H1 (cell line): Measurements from ENCODE around the gene RTKN. TPM values are rescaled to one million over a fixed set of nuclear protein-coding genes. Genes with fewer than 3 reads are reported as not detected.

Experiments used
- CTCF ChIA-PET: fragments of 300-600 bp; sonication (Branson Sonifier 250); formaldehyde crosslinking; loops from one replicate; lab custom pipeline; 2021; ENCODE audit not compliant: partially characterized antibody; lab: Charles Lee
- POLR2A ChIA-PET: fragments of 300-600 bp; sonication (Branson Sonifier 250); formaldehyde crosslinking; loops from one replicate; lab custom pipeline; 2021; ENCODE audit warnings: inconsistent platforms; ENCODE audit not compliant: partially characterized antibody; lab: Charles Lee
- DNase-seq, 2 experiments: peaks; one replicate each; pipeline versions ENCODE4 v3.0.0 to v3.0.0-alpha.2; 2010 to 2022; ENCODE audit warnings: low spot score in 2 of 2, low read depth in 1 of 2, mixed read lengths in 1 of 2
- FAIRE-seq: peaks from 2 replicates; lab custom pipeline; 2011; peaks lifted over from hg19 to GRCh38; lab: Jason Lieb, UNC
- H2AFZ ChIP-seq: 2 replicates; pipeline ENCODE4 v1.8.1; 2012; ENCODE audit warnings: low read length, inconsistent platforms
- H2AK5ac ChIP-seq: 2 replicates; pipeline ENCODE4 v1.6.1; 2013; ENCODE audit warnings: low read depth, low read length
- H2BK120ac ChIP-seq: replicated peaks from 2 replicates; pipeline ENCODE3; 2013; ENCODE audit warnings: low read depth, low read length, inconsistent platforms
- H2BK12ac ChIP-seq: 2 replicates; pipeline ENCODE4 v1.6.1; 2013; ENCODE audit warnings: low read depth, low read length
- H2BK15ac ChIP-seq: 2 replicates; pipeline ENCODE4 v1.6.1; 2013; ENCODE audit warnings: low read length
- H2BK20ac ChIP-seq: 2 replicates; pipeline ENCODE4 v1.6.1; 2013; ENCODE audit warnings: low read length
- H2BK5ac ChIP-seq: 2 replicates; pipeline ENCODE4 v1.6.1; 2013; ENCODE audit warnings: low read depth, low read length
- H3K14ac ChIP-seq: 2 replicates; pipeline ENCODE4 v1.6.1; 2013; ENCODE audit warnings: inconsistent platforms; ENCODE audit not compliant: insufficient read length
- H3K18ac ChIP-seq: 2 replicates; pipeline ENCODE4 v1.6.1; 2013; ENCODE audit warnings: low read length; ENCODE audit errors: extremely low read depth
- H3K23ac ChIP-seq: 2 replicates; pipeline ENCODE4 v1.6.1; 2013; ENCODE audit warnings: inconsistent platforms; ENCODE audit not compliant: insufficient read length
- H3K23me2 ChIP-seq: 2 replicates; pipeline ENCODE4 v1.6.1; 2013; ENCODE audit warnings: low read depth, low read length
- H3K27ac ChIP-seq: 2 replicates; pipeline ENCODE4 v1.6.1; 2011; ENCODE audit warnings: low read depth, low read length, inconsistent platforms
- H3K27me3 ChIP-seq, 4 experiments: replicated peaks in 1 of 4; 1 replicate in 1 of 4; 2 replicates in 3 of 4; pipeline versions ENCODE4 v1.6.1 to v1.8.1; 2011 to 2013; ENCODE audit warnings: low read length in 3 of 4, mild to moderate bottlenecking in 3 of 4, inconsistent platforms in 2 of 4, mixed read lengths in 2 of 4, moderate library complexity in 1 of 4; ENCODE audit not compliant: control insufficient read depth in 3 of 4, insufficient read depth in 3 of 4; ENCODE audit errors: extremely low read depth in 1 of 4
- H3K36me3 ChIP-seq, 4 experiments: 2 replicates each; pipeline versions ENCODE4 v1.6.1 to v1.8.1; 2011 to 2013; ENCODE audit warnings: mild to moderate bottlenecking in 4 of 4, low read length in 3 of 4, moderate library complexity in 2 of 4, control low read depth in 1 of 4, inconsistent platforms in 1 of 4; ENCODE audit not compliant: insufficient read depth in 4 of 4, control insufficient read depth in 2 of 4
- H3K4ac ChIP-seq: replicated peaks from 2 replicates; pipeline ENCODE3; 2013; ENCODE audit warnings: low read length, low read depth, mixed read lengths, inconsistent platforms; ENCODE audit not compliant: insufficient read length
- H3K4me1 ChIP-seq, 4 experiments: replicated peaks in 1 of 4; 1 replicate in 1 of 4; 2 replicates in 3 of 4; pipeline versions ENCODE4 v1.6.1 to v1.8.1; 2011 to 2013; ENCODE audit warnings: low read length in 3 of 4, inconsistent platforms in 2 of 4, mixed read lengths in 1 of 4; ENCODE audit not compliant: insufficient read depth in 4 of 4, control insufficient read depth in 3 of 4
- H3K4me2 ChIP-seq, 2 experiments: 2 replicates each; pipeline versions ENCODE4 v1.6.1 to v1.8.1; 2011 to 2013; ENCODE audit warnings: low read depth in 2 of 2, low read length in 2 of 2, control low read depth in 1 of 2, inconsistent platforms in 1 of 2, mild to moderate bottlenecking in 1 of 2; ENCODE audit not compliant: insufficient read depth in 1 of 2
- H3K4me3 ChIP-seq, 4 experiments: fragments of 200-600, 300-600 bp in 1 of 4; sonication (generic), shearing (Covaris generic), sonication (Bioruptor Twin) in 1 of 4; 2 replicates each; pipeline versions ENCODE4 v1.5.1 to v1.8.1; 2011 to 2016; ENCODE audit warnings: low read length in 4 of 4, low read depth in 3 of 4, control low read depth in 2 of 4, inconsistent platforms in 2 of 4, mild to moderate bottlenecking in 2 of 4, mixed read lengths in 1 of 4, moderate library complexity in 1 of 4; ENCODE audit not compliant: insufficient read depth in 2 of 4; ENCODE audit errors: extremely low read depth in 1 of 4
- H3K56ac ChIP-seq: replicated peaks from 2 replicates; pipeline ENCODE3; 2013; ENCODE audit warnings: low read depth, mild to moderate bottlenecking, mixed read lengths, low read length, inconsistent platforms; ENCODE audit not compliant: insufficient read length
- H3K79me1 ChIP-seq: 2 replicates; pipeline ENCODE4 v1.6.1; 2013; ENCODE audit warnings: low read depth, low read length, control low read depth
- H3K79me2 ChIP-seq, 2 experiments: 2 replicates each; pipeline versions ENCODE4 v1.6.1 to v1.8.1; 2012 to 2013; ENCODE audit warnings: low read length in 2 of 2, mild to moderate bottlenecking in 2 of 2, inconsistent platforms in 1 of 2; ENCODE audit not compliant: insufficient read depth in 2 of 2, control insufficient read depth in 1 of 2
- H3K9ac ChIP-seq, 4 experiments: replicated peaks in 1 of 4; 1 replicate in 1 of 4; 2 replicates in 3 of 4; pipeline versions ENCODE4 v1.6.1 to v1.8.1; 2011 to 2013; ENCODE audit warnings: low read depth in 3 of 4, low read length in 3 of 4, control low read depth in 2 of 4, mild to moderate bottlenecking in 2 of 4, moderate library complexity in 2 of 4, inconsistent platforms in 1 of 4; ENCODE audit errors: extremely low read depth in 1 of 4
- H3K9me3 ChIP-seq, 2 experiments: 2 replicates each; pipeline versions ENCODE4 v1.6.1 to v1.8.1; 2012 to 2013; ENCODE audit warnings: mild to moderate bottlenecking in 2 of 2, moderate library complexity in 2 of 2, control low read depth in 1 of 2, inconsistent platforms in 1 of 2, low read depth in 1 of 2, low read length in 1 of 2, mixed read lengths in 1 of 2; ENCODE audit not compliant: insufficient read depth in 2 of 2
- H4K20me1 ChIP-seq, 2 experiments: replicated peaks in 1 of 2; 2 replicates each; pipeline versions ENCODE3 to v1.8.1; 2011 to 2013; ENCODE audit warnings: inconsistent platforms in 2 of 2, low read length in 2 of 2, mild to moderate bottlenecking in 1 of 2; ENCODE audit not compliant: insufficient read depth in 2 of 2, control insufficient read depth in 1 of 2
- H4K5ac ChIP-seq: 2 replicates; pipeline ENCODE4 v1.6.1; 2013; ENCODE audit warnings: low read length, low read depth, mixed read lengths, inconsistent platforms; ENCODE audit not compliant: insufficient read length
- H4K8ac ChIP-seq: 2 replicates; pipeline ENCODE4 v1.8.0; 2013; ENCODE audit warnings: mild to moderate bottlenecking, moderate library complexity, low read length, inconsistent platforms; ENCODE audit not compliant: insufficient read depth; ENCODE audit errors: extremely low read depth
- H4K91ac ChIP-seq: replicated peaks from 2 replicates; pipeline ENCODE3; 2013; ENCODE audit warnings: low read length, mixed read lengths, inconsistent platforms; ENCODE audit not compliant: insufficient read length
- ASH2L ChIP-seq: fragments of 200-600, 300-600 bp; sonication (generic); IDR thresholded peaks from one replicate; pipeline ENCODE4 v1.7.1; 2017; ENCODE audit warnings: low read length
- BCL11A ChIP-seq, 2 experiments: IDR thresholded peaks; one replicate each; pipeline ENCODE4 v1.6.1; 2011; ENCODE audit warnings: low read depth in 2 of 2, low read length in 2 of 2, mild to moderate bottlenecking in 2 of 2
- CBX8 ChIP-seq: fragments of 300-800, 300-1000 bp; sonication (generic); IDR thresholded peaks from 2 replicates; pipeline ENCODE4 v1.7.1; 2016; ENCODE audit warnings: low read depth, low read length, borderline replicate concordance
- CEBPB ChIP-seq: IDR thresholded peaks from 2 replicates; pipeline ENCODE4 v1.6.1; 2012; ENCODE audit warnings: low read depth, low read length
- CTBP2 ChIP-seq: IDR thresholded peaks from 2 replicates; pipeline ENCODE4 v1.7.0; 2011; ENCODE audit warnings: borderline replicate concordance, mild to moderate bottlenecking, moderate library complexity, mixed read lengths, low read length; ENCODE audit not compliant: insufficient read depth, insufficient read length
- GABPA ChIP-seq: IDR thresholded peaks from 2 replicates; pipeline ENCODE4 v1.6.1; 2011; ENCODE audit warnings: mild to moderate bottlenecking, low read length, moderate library complexity, borderline replicate concordance; ENCODE audit not compliant: insufficient read depth
- GTF2F1 ChIP-seq: IDR thresholded peaks from 2 replicates; pipeline ENCODE4 v1.6.1; 2012; ENCODE audit warnings: low read depth, low read length, improper control_type of control experiment, borderline replicate concordance
- NANOG ChIP-seq: IDR thresholded peaks from 2 replicates; pipeline ENCODE4 v1.6.1; 2011; ENCODE audit warnings: low read length, low read depth, mild to moderate bottlenecking, inconsistent platforms; ENCODE audit not compliant: insufficient read depth, poor library complexity, severe bottlenecking
- POLR2A ChIP-seq, 2 experiments: IDR thresholded peaks; 1 replicate in 1 of 2; 2 replicates in 1 of 2; pipeline ENCODE4 v1.6.1; 2011; ENCODE audit warnings: low read depth in 2 of 2, low read length in 2 of 2, mild to moderate bottlenecking in 2 of 2; ENCODE audit errors: control extremely low read depth in 1 of 2
- TEAD4 ChIP-seq: IDR thresholded peaks from 2 replicates; pipeline ENCODE4 v1.6.1; 2012; ENCODE audit warnings: low read depth, low read length, inconsistent platforms, mixed read lengths
- YY1 ChIP-seq: IDR thresholded peaks from 2 replicates; pipeline ENCODE4 v1.6.1; 2011; ENCODE audit warnings: low read depth, mild to moderate bottlenecking, low read length
- WGBS, 2 experiments: shearing (Covaris generic) in 1 of 2; methylation state at CpG; one replicate each; pipeline versions ENCODE4 v1.1.6 to v1.1.7; 2013 to 2015; ENCODE audit warnings: low lambda C conversion rate in 2 of 2, mixed read lengths in 2 of 2, inconsistent platforms in 1 of 2, low coverage in 1 of 2, missing lambda C conversion rate in 1 of 2; ENCODE audit not compliant: insufficient replicate concordance in 2 of 2, insufficient coverage in 1 of 2, insufficient read length in 1 of 2; ENCODE audit errors: extremely low coverage in 1 of 2, missing lambda C conversion rate in 1 of 2; 5-methylcytosine and 5-hydroxymethylcytosine counted together
- polyA plus RNA-seq, 7 experiments: library from polyadenylated mRNA; depleted of rRNA in 3 of 7; stranded (reverse) in 5 of 7; unstranded in 2 of 7; fragments of >200 nt in 5 of 7; fragments of 200-250 nt in 2 of 7; gene quantifications; 1 replicate in 5 of 7; 2 replicates in 1 of 7; 4 replicates in 1 of 7; pipeline versions ENCODE4 v1.2.1 to v1.2.3, GENCODE V29; 2011 to 2013; ENCODE audit warnings: missing spikeins in 2 of 7, mixed read lengths in 2 of 7
- total RNA-seq: library from RNA; stranded (reverse); fragmentation: NEBNext Ultra II Directional; extraction: Animal tissue kit (Norgen Biotek cat#: 25700); gene quantifications from 2 replicates; pipeline ENCODE4 v1.2.1, GENCODE V29; 2021

The RTKN gene
- total and polyA plus RNA-seq, 2 of the 8 experiments (the other 6 are each of a cell fraction or from before 2014, with no cell fraction given) = 40.2 to 54.1 TPM

DNA sequence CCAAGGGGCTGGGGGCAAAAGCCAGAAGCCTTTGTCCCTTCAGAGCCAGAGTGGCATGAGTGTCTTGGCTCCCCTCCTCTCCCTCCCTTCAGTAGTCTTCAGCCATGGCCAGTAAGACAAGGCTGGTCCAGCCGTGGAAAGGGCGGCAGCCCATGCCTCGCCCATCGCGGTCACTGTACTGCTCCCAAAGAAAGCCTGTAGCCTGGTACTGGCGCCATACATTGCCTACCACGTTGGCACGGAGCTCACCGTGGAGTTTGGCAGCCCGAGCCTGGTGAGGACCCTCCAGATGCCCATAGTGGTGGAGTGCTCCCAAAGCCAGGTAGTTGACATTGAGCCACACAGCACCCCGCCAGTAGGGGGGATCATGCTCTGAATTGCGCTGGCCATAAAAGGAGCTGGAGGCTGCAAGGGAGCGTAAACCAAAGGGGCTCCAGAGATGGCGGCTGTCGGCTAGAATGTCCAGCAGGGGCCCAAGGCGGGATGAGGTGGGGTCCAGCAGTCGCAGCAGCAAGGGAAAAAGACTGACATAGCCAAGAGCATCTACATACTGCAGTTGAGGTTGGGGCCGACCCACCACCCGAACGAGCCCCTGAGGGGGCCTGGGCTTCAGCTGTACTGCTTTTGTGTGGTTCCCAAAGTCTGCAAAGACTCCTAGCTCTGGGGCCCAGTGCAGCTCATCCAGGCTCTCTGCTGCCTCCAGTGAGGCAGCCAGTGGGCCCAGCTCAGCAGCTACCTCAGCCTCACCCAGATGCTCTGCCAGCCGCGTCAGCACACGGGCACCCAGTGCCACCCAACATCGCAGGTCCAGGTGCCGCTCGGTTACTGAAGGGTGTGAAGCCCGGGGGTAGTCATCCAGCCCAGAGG lies 19.7 kb upstream of the RTKN start:
- H3K36me3 ChIP-seq = peaks cover 0 to 12% (median 2%) of the 10 kb centered on the region in 4 experiments; a peak in 4 of 8 replicates
- no peak overlapping the region for H3K9ac ChIP-seq
- no peak overlapping the region for H4K91ac ChIP-seq
- peaks cover 0 to 10% of the 10 kb centered on the region in 2 experiments; a peak in 1 of 4 replicates for H3K79me2 ChIP-seq
- H3K14ac ChIP-seq = no peak overlapping the region
- H3K4me3 ChIP-seq = no peak overlapping the region
- H3K4ac ChIP-seq = no peak overlapping the region
- no peak overlapping the region for H3K4me2 ChIP-seq
- H2BK5ac ChIP-seq = no peak overlapping the region; the same call in 1 of the 2 replicates
- H4K8ac ChIP-seq = peak overlapping the region; percentile 54; the same call in 1 of the 2 replicates
- H2BK120ac ChIP-seq = no peak overlapping the region
- no peaks in the 10 kb centered on the region for H3K27me3 ChIP-seq
- H2BK12ac ChIP-seq = no peak overlapping the region
- peak in 1 of 2 experiments; percentile 78 for DNase-seq
- H3K79me1 ChIP-seq = no peaks in the 10 kb centered on the region; the same call in none of the 2 replicates
- no peak overlapping the region for H3K56ac ChIP-seq
- H3K9me3 ChIP-seq = no peaks in the 10 kb centered on the region
- H2AFZ ChIP-seq = no peak overlapping the region
- no peak overlapping the region for H3K23ac ChIP-seq
- peaks cover 0 to 6% (median 2%) of the 10 kb centered on the region in 4 experiments; a peak in 4 of 7 replicates for H3K4me1 ChIP-seq
- no peaks in the 10 kb centered on the region for H4K20me1 ChIP-seq
- no peak overlapping the region for H2BK15ac ChIP-seq
- 90% methylated on average over 27 of the region's 27 CpGs; no CpG with 5 or more reads in 1 of the 2 experiments for WGBS, 2 experiments
- no peak overlapping the region for H2AK5ac ChIP-seq
- no peak overlapping the region for H2BK20ac ChIP-seq
- FAIRE-seq = no peak
- CTCF ChIA-PET = interaction anchor here (0.6 to 10.5 kb wide), 18 partner anchors 10 to 336 kb away, joined by 3 to 86 read pairs (median 3); partner anchors contain the start of genes CCDC142, M1AP, MRPL53 and TTC31
- H4K5ac ChIP-seq = no peak overlapping the region
- H3K18ac ChIP-seq = no peak overlapping the region
- H3K27ac ChIP-seq = no peak overlapping the region
- peaks cover 21% of the 10 kb centered on the region for H3K23me2 ChIP-seq
- POLR2A ChIA-PET = interaction anchor here (0.7 to 10.5 kb wide), 7 partner anchors 12 to 46 kb away, joined by 3 to 89 read pairs (median 3); partner anchors contain the start of genes CCDC142, MRPL53, PCGF1 and RTKN
- no peak for TF ChIP-seq ASH2L
- no peak for TF ChIP-seq GABPA
- TF ChIP-seq CTBP2 = no peak
- TF ChIP-seq BCL11A (IDR thresholded peaks at IDR 0.05; ENCODE audit: low read depth in 2 of 2, low read length in 2 of 2) = no peak
- TF ChIP-seq POLR2A (IDR thresholded peaks at IDR 0.05; ENCODE audit: control extremely low read depth in 1 of 2, low read depth in 2 of 2, low read length in 2 of 2) = peak in 1 of 2 experiments; percentile 20; a peak in 1 of 3 replicates
- peak; percentile 31; the same call in 1 of the 2 replicates for TF ChIP-seq YY1
- TF ChIP-seq TEAD4 = no peak
- TF ChIP-seq CBX8 = no peak
- no peak for TF ChIP-seq GTF2F1
- no peak for TF ChIP-seq CEBPB
- TF ChIP-seq NANOG = no peak
